HepG2 (cell line): ENCODE data around the gene NLE1. TPM values are rescaled to one million over a fixed set of nuclear protein-coding genes. Genes with fewer than 3 reads are reported as not detected.

Experiments
- GMEB2 ChIP-seq: IDR thresholded peaks from 2 replicates; pipeline ENCODE4 v1.6.1; 2016; ENCODE audit warnings: missing biosample characterization, missing genetic modification reagents, low read depth
- HOXA3 ChIP-seq: sonication (generic); formaldehyde crosslinking; IDR thresholded peaks from 2 replicates; pipeline ENCODE4 v1.5.0; 2020; ENCODE audit warnings: missing genetic modification reagents
- NFE2L1 ChIP-seq: sonication (generic); formaldehyde crosslinking; IDR thresholded peaks from 2 replicates; pipeline ENCODE4 v1.4.0; 2020; ENCODE audit warnings: missing genetic modification reagents, mild to moderate bottlenecking, borderline replicate concordance
- PRDM10 ChIP-seq: sonication (generic); formaldehyde crosslinking; IDR thresholded peaks from 2 replicates; pipeline ENCODE4 v1.4.0; 2020; ENCODE audit warnings: low read depth, missing genetic modification reagents
- USF2 ChIP-seq, 2 experiments: sonication (generic) in 1 of 2; formaldehyde crosslinking in 1 of 2; IDR thresholded peaks; 2 replicates each; pipeline versions ENCODE4 v1.5.1 to v1.6.1; 2011 to 2020; ENCODE audit warnings: borderline replicate concordance in 1 of 2, low read depth in 1 of 2, low read length in 1 of 2, mild to moderate bottlenecking in 1 of 2, missing genetic modification reagents in 1 of 2, moderate library complexity in 1 of 2
- XBP1 ChIP-seq: sonication (generic); formaldehyde crosslinking; IDR thresholded peaks from 2 replicates; pipeline ENCODE4 v1.5.0; 2020; ENCODE audit warnings: missing genetic modification reagents
- ZBTB33 ChIP-seq: sonication (generic); formaldehyde crosslinking; IDR thresholded peaks from 2 replicates; pipeline ENCODE4 v1.4.0; 2020; ENCODE audit warnings: missing genetic modification reagents
- ZNF282 ChIP-seq: fragments of 450-650 bp; IDR thresholded peaks from 2 replicates; pipeline ENCODE4 v1.6.1; 2018; ENCODE audit not compliant: partially characterized antibody
- ZNF512B ChIP-seq: sonication (generic); formaldehyde crosslinking; IDR thresholded peaks from 2 replicates; pipeline ENCODE4 v1.5.1; 2020; ENCODE audit warnings: missing genetic modification reagents, mild to moderate bottlenecking, borderline replicate concordance
- ZNF792 ChIP-seq: IDR thresholded peaks from 2 replicates; pipeline ENCODE4 v1.6.1; 2016
- ZUFSP ChIP-seq: sonication (generic); formaldehyde crosslinking; IDR thresholded peaks from 2 replicates; pipeline ENCODE4 v1.9.0; 2021; ENCODE audit warnings: missing genetic modification reagents, mild to moderate bottlenecking, borderline replicate concordance
- polyA plus RNA-seq, 8 experiments: library from polyadenylated mRNA; depleted of rRNA in 3 of 8; stranded (reverse) in 7 of 8; unstranded in 1 of 8; fragments of >200 nt; fragmentation: Illumina TruSeq in 4 of 8; extraction: Trizol in 4 of 8; gene quantifications; 2 replicates each; pipeline versions ENCODE4 v1.2.1 to v1.2.3, GENCODE V29; 2011 to 2016; ENCODE audit warnings: low read depth in 4 of 8, missing spikeins in 1 of 8, mixed read lengths in 1 of 8; ENCODE audit not compliant: insufficient read depth in 1 of 8
- total RNA-seq, 5 experiments: library from RNA; depleted of rRNA; stranded (reverse); fragments of >200 nt; fragmentation: Illumina TruSeq; extraction: Trizol; gene quantifications; 2 replicates each; pipeline ENCODE4 v1.2.3, GENCODE V29; 2016; ENCODE audit warnings: low read depth in 1 of 5

NLE1 gene
- total and polyA plus RNA-seq, 2 of the 13 experiments (the other 11 are each of a cell fraction or from before 2014, with no cell fraction given) = 20.3 to 34.5 TPM

GRCh38 chr17:35141681-35142466 is at the start of gene NLE1 (continued):
- peak; percentile 62 for TF ChIP-seq GMEB2 (CRISPR knock-in tag)
- TF ChIP-seq PRDM10 (CRISPR knock-in tag) = peak; percentile 61; the same call in 1 of the 2 replicates
- TF ChIP-seq HOXA3 (CRISPR knock-in tag) = peak; percentile 92
- TF ChIP-seq ZNF512B (CRISPR knock-in tag) = peak; percentile 68; the same call in 1 of the 2 replicates
- peak; percentile 77 for TF ChIP-seq ZNF792
- 0 out of 2 replicates have a peak, but pooled peaks have one; percentile 53 for TF ChIP-seq NFE2L1 (CRISPR knock-in tag)
- no peak for TF ChIP-seq ZBTB33 (CRISPR knock-in tag)
- TF ChIP-seq ZNF282 = no peak
- TF ChIP-seq ZUFSP (CRISPR knock-in tag) = no peak
- no peak for TF ChIP-seq USF2 (IDR thresholded peaks at IDR 0.05; ENCODE audit: low read depth, low read length)
- TF ChIP-seq USF2 (CRISPR knock-in tag; IDR thresholded peaks at IDR 0.05; ENCODE audit: borderline replicate concordance) = peak; percentile 65
- TF ChIP-seq XBP1 (CRISPR knock-in tag) = no peak
